ENCODE data around the gene OR10H5. TPM values are rescaled to one million over a fixed set of nuclear protein-coding genes. Genes with fewer than 3 reads are reported as not detected.

Gene OR10H5
- total and polyA plus RNA-seq, 10 of the 15 experiments (the other 5 are each of a cell fraction or from before 2014, with no cell fraction given), result not detected

GRCh38 chr19:15837221-15837731, 49.8 kb downstream of the OR10H5 start:
- Histone ChIP-seq H3K79me2 (ENCODE audit: control insufficient read depth, insufficient read depth, low read length) (no peaks in the 10 kb centered on the region), H3K27me3 (replicated peaks in 1 of 2; ENCODE audit: control insufficient read depth in 2 of 2, insufficient read depth in 2 of 2, low read length in 1 of 2) (no peaks in the 10 kb centered on the region), H3K4me3 (peak overlapping the region; percentile 67; the same call in 1 of the 2 replicates), H3K4me1 (ENCODE audit: control insufficient read depth, insufficient read depth, low read length) (no peaks in the 10 kb centered on the region), H3K9ac (ENCODE audit: control insufficient read depth, insufficient read depth, low read length) (peak overlapping the region; percentile 84), H3K27ac (ENCODE audit: control insufficient read depth, insufficient read depth) (peak overlapping the region; percentile 88), H3K9me3 (replicated peaks; ENCODE audit: control insufficient read depth, insufficient read depth, low read length) (no peaks in the 10 kb centered on the region; the same call in 2 of the 3 replicates), H2AFZ (ENCODE audit: control insufficient read depth, low read depth, low read length) (peak overlapping the region; percentile 15), H3K4me2 (ENCODE audit: control insufficient read depth, insufficient read depth) (peak overlapping the region; percentile 92), H4K20me1 (ENCODE audit: control insufficient read depth, insufficient read depth) (no peaks in the 10 kb centered on the region), H3K36me3 (ENCODE audit: control insufficient read depth in 2 of 2, insufficient read depth in 2 of 2, low read length in 1 of 2) (no peaks in the 10 kb centered on the region)
- ChIA-PET POLR2A (no interaction called here), SMC1A (ENCODE audit: uncharacterized antibody, unreplicated experiment) (interaction anchor here (1.5 kb wide), 1 partner anchor 348 kb away, joined by 5 read pairs; the partner anchor contains the start of gene FAM32A), CTCF (no interaction called here), RAD21 (ENCODE audit: unreplicated experiment) (no interaction called here)
- intact Hi-C loops (cut with micrococcal nuclease; ENCODE audit: unreplicated experiment) (no loop called here), in situ Hi-C loops (cut with MboI) (no loop called here)
- WGBS (ENCODE audit: insufficient coverage, insufficient replicate concordance, low lambda C conversion rate, missing lambda C conversion rate), result 0% methylated on average over 9 of the region's 9 CpGs
- FAIRE-seq (no peak), DNase-seq (ENCODE audit: low read depth, low spot score) (no peak), ATAC-seq (peak; percentile 6; the same call in 1 of the 3 replicates)
- TF ChIP-seq ESRRA (IDR thresholded peaks at IDR 0.05; ENCODE audit: low read length) (no peak), SMAD1 (IDR thresholded peaks at IDR 0.05; ENCODE audit: low read depth, partially characterized antibody) (no peak), MXI1 (IDR thresholded peaks at IDR 0.05; ENCODE audit: low read depth, low read length) (0 out of 2 replicates have a peak, but pooled peaks have one; percentile 49), FOXM1 (IDR thresholded peaks at IDR 0.05; ENCODE audit: low read depth, low read length) (0 out of 2 replicates have a peak, but pooled peaks have one; percentile 20), ASH2L (IDR thresholded peaks at IDR 0.05; ENCODE audit: borderline replicate concordance, low read depth) (no peak)
- no TSS peak for BruUV-seq (replicated peaks)

GRCh38 chr19:15838351-15838750, 50.9 kb downstream of the OR10H5 start:
- RAD21 ChIA-PET (ENCODE audit: unreplicated experiment), result no interaction called here
- Histone ChIP-seq H3K4me2 (ENCODE audit: control insufficient read depth, insufficient read depth) (no peak overlapping the region), H3K9me3 (replicated peaks; ENCODE audit: control insufficient read depth, insufficient read depth, low read length) (no peaks in the 10 kb centered on the region; the same call in 2 of the 3 replicates), H3K4me3 (no peak overlapping the region), H3K27ac (ENCODE audit: control insufficient read depth, insufficient read depth) (no peak overlapping the region), H3K4me1 (ENCODE audit: control insufficient read depth, insufficient read depth, low read length) (no peaks in the 10 kb centered on the region), H3K9ac (ENCODE audit: control insufficient read depth, insufficient read depth, low read length) (no peak overlapping the region), H2AFZ (ENCODE audit: control insufficient read depth, low read depth, low read length) (no peak overlapping the region), H4K20me1 (ENCODE audit: control insufficient read depth, insufficient read depth) (no peaks in the 10 kb centered on the region), H3K27me3 (replicated peaks in 1 of 2; ENCODE audit: control insufficient read depth in 2 of 2, insufficient read depth in 2 of 2, low read length in 1 of 2) (no peaks in the 10 kb centered on the region), H3K36me3 (ENCODE audit: control insufficient read depth in 2 of 2, insufficient read depth in 2 of 2, low read length in 1 of 2) (no peaks in the 10 kb centered on the region), H3K79me2 (ENCODE audit: control insufficient read depth, insufficient read depth, low read length) (no peaks in the 10 kb centered on the region)
- intact Hi-C loops (cut with micrococcal nuclease; ENCODE audit: unreplicated experiment) (no loop called here), in situ Hi-C loops (cut with MboI) (no loop called here)
- BruUV-seq (replicated peaks), result no TSS peak
- POLR2A ChIA-PET, result no interaction called here
- CTCF ChIA-PET, result no interaction called here
- SMC1A ChIA-PET (ENCODE audit: uncharacterized antibody, unreplicated experiment), result interaction anchor here (1.5 kb wide), 1 partner anchor 347 kb away, joined by 5 read pairs; the partner anchor contains the start of gene FAM32A
- DNase-seq (ENCODE audit: low read depth, low spot score), result no peak
- no peak for ATAC-seq
- WGBS (ENCODE audit: insufficient coverage, insufficient replicate concordance, low lambda C conversion rate, missing lambda C conversion rate), result 94% methylated on average over 3 of the region's 3 CpGs
- FAIRE-seq, result no peak
- no peak for TF ChIP-seq TARDBP (IDR thresholded peaks at IDR 0.05; ENCODE audit: borderline replicate concordance)
- no peak for TF ChIP-seq SUZ12 (IDR thresholded peaks at IDR 0.05; ENCODE audit: unreplicated experiment)
- no peak for TF ChIP-seq RUNX3 (IDR thresholded peaks at IDR 0.05; ENCODE audit: low read length)
- no peak for TF ChIP-seq SREBF1 (IDR thresholded peaks at IDR 0.05; ENCODE audit: low read length)
- TF ChIP-seq KDM1A (IDR thresholded peaks at IDR 0.05; ENCODE audit: borderline replicate concordance), result no peak
- no peak for TF ChIP-seq NR2C1 (IDR thresholded peaks at IDR 0.05)
- no peak for TF ChIP-seq FOXK2 (IDR thresholded peaks at IDR 0.05)
- no peak for TF ChIP-seq RELB (IDR thresholded peaks at IDR 0.05; ENCODE audit: low read depth)
- no peak for TF ChIP-seq ZNF207 (IDR thresholded peaks at IDR 0.05; ENCODE audit: borderline replicate concordance)
- TF ChIP-seq STAT3 (IDR thresholded peaks at IDR 0.05; ENCODE audit: low read depth, low read length), result no peak
